GM12892 (cell line): Measurements from ENCODE around the gene PDE1C.

Source experiments
- POLR2A ChIP-seq: IDR thresholded peaks from 2 replicates; pipeline ENCODE4 v1.6.1; 2011; ENCODE audit warnings: low read depth, low read length, control low read depth
- POLR2AphosphoS5 ChIP-seq: IDR thresholded peaks from 2 replicates; pipeline ENCODE4 v1.6.1; 2011; ENCODE audit warnings: low read depth, low read length, control low read depth
- TAF1 ChIP-seq: IDR thresholded peaks from 2 replicates; pipeline ENCODE4 v1.6.1; 2011; ENCODE audit warnings: low read depth, mild to moderate bottlenecking, control low read depth, low read length, borderline replicate concordance

DNA sequence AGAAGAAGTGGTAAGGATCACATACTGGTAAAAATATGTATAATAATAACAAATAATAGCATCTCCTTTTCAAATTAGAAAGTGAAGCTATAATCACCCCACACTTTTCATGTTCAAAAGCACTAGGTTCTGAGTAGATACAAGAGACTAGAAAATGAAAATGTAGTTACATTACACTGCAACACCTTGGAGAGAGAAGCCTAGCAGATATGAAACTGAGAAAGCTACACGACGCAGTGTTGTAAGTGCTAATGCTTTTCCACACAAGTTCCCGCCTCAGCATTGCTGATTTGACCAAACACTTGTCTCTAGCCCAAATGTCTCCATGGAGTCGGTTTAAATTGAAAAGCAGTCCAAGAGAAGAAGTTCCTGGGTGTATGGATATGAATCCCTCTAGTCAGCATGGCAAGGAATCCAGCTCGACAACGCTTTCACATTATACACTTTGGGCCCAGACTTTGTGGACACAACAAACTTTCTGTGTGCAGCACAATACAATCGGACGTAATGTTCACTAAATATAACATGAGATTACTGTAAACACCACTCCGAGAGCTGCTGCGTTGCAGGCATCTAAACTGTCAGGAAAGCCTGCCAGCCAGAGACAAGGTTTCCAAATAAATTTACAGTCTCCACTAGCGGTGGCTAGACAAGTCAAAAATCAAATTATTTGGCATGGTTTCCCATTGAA lies 1.7 kb downstream of the PDE1C start:
- TF ChIP-seq POLR2A (no peak), POLR2AphosphoS5 (no peak), TAF1 (no peak)
